HepG2 (cell line): ENCODE results near the gene BATF3. TPM values are rescaled to one million over a fixed set of nuclear protein-coding genes. Genes with fewer than 3 reads are reported as not detected.
A peak's percentile ranks its signal among the peaks of the same experiment; 100 is the strongest.

Experiments used
- ATAC-seq: fragments of 200-7000 bp; cut with Tn5 transposase; 3 replicates; pipeline ENCODE4 v1.9.1; 2020; ENCODE audit warnings: mild to moderate bottlenecking, moderate library complexity
- BruUV-seq: library from RNA; stranded (reverse); fragments of 400-500 nt; replicated peaks from 2 replicates; lab custom pipeline; 2021; lab: Mats Ljungman, UMichigan
- CTCF ChIA-PET: fragments of 300-600 bp; formaldehyde crosslinking; extraction: SDS; loops from one replicate; lab custom pipeline; 2021; ENCODE audit warnings: low total read pairs, inconsistent platforms, low intra/inter-chr PET ratio; lab: Yijun Ruan, JAX
- POLR2A ChIA-PET: fragments of 350-600 bp; sonication (Branson Sonifier 250); formaldehyde crosslinking; loops from one replicate; lab custom pipeline; 2020; ENCODE audit warnings: antibody characterized with exemption, inconsistent platforms; lab: Yijun Ruan, JAX
- DNase-seq: peaks from one replicate; pipeline ENCODE4 v3.0.0-alpha.2; 2015; ENCODE audit warnings: low spot score
- FAIRE-seq: peaks from 3 replicates; lab custom pipeline; 2011; peaks lifted over from hg19 to GRCh38; lab: Jason Lieb, UNC
- H2AFZ ChIP-seq: one replicate; pipeline ENCODE4 v1.6.1; 2011; ENCODE audit warnings: low read length, inconsistent platforms
- H3K27ac ChIP-seq: fragments of 300-600 bp; 3 replicates; pipeline ENCODE4 v1.8.0; 2011; ENCODE audit warnings: mixed run types, mild to moderate bottlenecking, mixed read lengths, low read length, inconsistent platforms; ENCODE audit not compliant: insufficient read depth; ENCODE audit errors: extremely low read length
- H3K27me3 ChIP-seq, 2 experiments: fragments of 200-600 bp in 1 of 2; 2 replicates in 1 of 2; 3 replicates in 1 of 2; pipeline versions ENCODE4 v1.6.0 to v1.8.0; 2011; ENCODE audit warnings: low read length in 2 of 2, mild to moderate bottlenecking in 2 of 2, moderate library complexity in 2 of 2, inconsistent platforms in 1 of 2; ENCODE audit not compliant: insufficient read depth in 2 of 2, control insufficient read depth in 1 of 2
- H3K36me3 ChIP-seq, 2 experiments: fragments of 200-600 bp in 1 of 2; replicated peaks in 1 of 2; 2 replicates in 1 of 2; 3 replicates in 1 of 2; pipeline versions ENCODE4 v1.5.1 to v1.8.0; 2011; ENCODE audit warnings: low read length in 2 of 2, inconsistent platforms in 1 of 2; ENCODE audit not compliant: insufficient read depth in 2 of 2, control insufficient read depth in 1 of 2
- H3K4me1 ChIP-seq: 2 replicates; pipeline ENCODE4 v1.5.1; 2012; ENCODE audit warnings: low read length, inconsistent platforms; ENCODE audit not compliant: insufficient read depth
- H3K4me2 ChIP-seq: 2 replicates; pipeline ENCODE4 v1.6.0; 2011; ENCODE audit warnings: low read depth, low read length, inconsistent platforms
- H3K4me3 ChIP-seq, 3 experiments: fragments of 200-600 bp in 1 of 3; sonication (generic), shearing (Covaris generic) in 1 of 3; replicated peaks in 1 of 3; 2 replicates each; pipeline ENCODE4 v1.5.1; 2011 to 2016; ENCODE audit warnings: low read length in 3 of 3, inconsistent platforms in 2 of 3, low read depth in 2 of 3, mild to moderate bottlenecking in 2 of 3, control low read depth in 1 of 3, mixed read lengths in 1 of 3; ENCODE audit not compliant: insufficient read depth in 1 of 3
- H3K79me2 ChIP-seq: one replicate; pipeline ENCODE4 v1.6.1; 2011; ENCODE audit warnings: low read length, inconsistent platforms; ENCODE audit not compliant: insufficient read depth
- H3K9ac ChIP-seq: 2 replicates; pipeline ENCODE4 v1.6.0; 2011; ENCODE audit warnings: mild to moderate bottlenecking, low read depth, low read length, inconsistent platforms; ENCODE audit not compliant: insufficient read depth
- H3K9me3 ChIP-seq: 2 replicates; pipeline ENCODE4 v1.5.1; 2012; ENCODE audit warnings: mild to moderate bottlenecking, low read length
- H4K20me1 ChIP-seq: 2 replicates; pipeline ENCODE4 v1.6.0; 2011; ENCODE audit warnings: inconsistent platforms, mild to moderate bottlenecking, low read length, moderate library complexity; ENCODE audit not compliant: insufficient read depth
- AGO1 ChIP-seq: fragments of 200-400 bp; formaldehyde crosslinking; IDR thresholded peaks from 2 replicates; pipeline ENCODE4 v1.6.1; 2017; ENCODE audit warnings: mild to moderate bottlenecking, low read depth, low read length, moderate library complexity; ENCODE audit not compliant: poor library complexity, severe bottlenecking
- CREB1 ChIP-seq, 2 experiments: fragments of 450-650 bp in 1 of 2; IDR thresholded peaks; 2 replicates each; pipeline ENCODE4 v1.6.1; 2016 to 2017; ENCODE audit warnings: control low read depth in 1 of 2, mild to moderate bottlenecking in 1 of 2, missing compliant biosample characterization in 1 of 2, missing genetic modification characterization in 1 of 2
- HNRNPK ChIP-seq: fragments of 200-400 bp; formaldehyde crosslinking; IDR thresholded peaks from 2 replicates; pipeline ENCODE4 v1.6.1; 2018; ENCODE audit warnings: low read length, low read depth, moderate library complexity, mild to moderate bottlenecking; ENCODE audit not compliant: poor library complexity, severe bottlenecking
- HNRNPL ChIP-seq: fragments of 200-400 bp; formaldehyde crosslinking; IDR thresholded peaks from 2 replicates; pipeline ENCODE4 v1.6.1; 2017; ENCODE audit warnings: mild to moderate bottlenecking, low read depth, low read length
- PCBP1 ChIP-seq: fragments of 200-400 bp; formaldehyde crosslinking; IDR thresholded peaks from 2 replicates; pipeline ENCODE4 v1.6.1; 2017; ENCODE audit warnings: mild to moderate bottlenecking, low read depth, low read length, borderline replicate concordance
- ZNF777 ChIP-seq: sonication (generic); formaldehyde crosslinking; IDR thresholded peaks from 2 replicates; pipeline ENCODE4 v1.4.0; 2020; ENCODE audit warnings: missing genetic modification reagents
- ZNF788 ChIP-seq: sonication (generic); formaldehyde crosslinking; IDR thresholded peaks from 2 replicates; pipeline ENCODE4 v1.5.0; 2020; ENCODE audit warnings: mild to moderate bottlenecking, missing genetic modification reagents, borderline replicate concordance
- ZSCAN30 ChIP-seq: sonication (generic); formaldehyde crosslinking; IDR thresholded peaks from 2 replicates; pipeline ENCODE4 v1.5.0; 2020; ENCODE audit warnings: mild to moderate bottlenecking, missing genetic modification reagents
- WGBS: methylation state at CpG from one replicate; pipeline ENCODE4 v1.1.6; 2017; ENCODE audit warnings: low lambda C conversion rate; 5-methylcytosine and 5-hydroxymethylcytosine counted together
- in situ Hi-C: cut with HindIII; loops from 2 replicates; pipeline ENCODE4 v1.10.0; 2017; ENCODE audit warnings: low pct_unique_long_range_greater_than_20kb; ENCODE audit not compliant: extremely low pct_ligation_motif_present
- intact Hi-C: fragments of 100-400 bp; cut with micrococcal nuclease; formaldehyde crosslinking; loops from one replicate; pipeline ENCODE4 v1.10.0; 2022; ENCODE audit not compliant: unreplicated experiment
- polyA plus RNA-seq, 8 experiments: library from polyadenylated mRNA; depleted of rRNA in 3 of 8; stranded (reverse) in 7 of 8; unstranded in 1 of 8; fragments of >200 nt; fragmentation: Illumina TruSeq in 4 of 8; extraction: Trizol in 4 of 8; gene quantifications; 2 replicates each; pipeline versions ENCODE4 v1.2.1 to v1.2.3, GENCODE V29; 2011 to 2016; ENCODE audit warnings: low read depth in 4 of 8, missing spikeins in 1 of 8, mixed read lengths in 1 of 8; ENCODE audit not compliant: insufficient read depth in 1 of 8
- total RNA-seq, 5 experiments: library from RNA; depleted of rRNA; stranded (reverse); fragments of >200 nt; fragmentation: Illumina TruSeq; extraction: Trizol; gene quantifications; 2 replicates each; pipeline ENCODE4 v1.2.3, GENCODE V29; 2016; ENCODE audit warnings: low read depth in 1 of 5
- TF ChIP-seq, protein P1 (sequence below): sonication (generic); formaldehyde crosslinking; IDR thresholded peaks from 2 replicates; pipeline ENCODE4 v1.4.0; 2020; ENCODE audit warnings: mild to moderate bottlenecking, missing genetic modification reagents
- TF ChIP-seq, protein P2 (sequence below): sonication (generic); formaldehyde crosslinking; IDR thresholded peaks from 2 replicates; pipeline ENCODE4 v1.5.1; 2020; ENCODE audit warnings: mild to moderate bottlenecking, moderate library complexity, missing genetic modification reagents

Gene BATF3
- total and polyA plus RNA-seq, 2 of the 13 experiments (the other 11 are each of a cell fraction or from before 2014, with no cell fraction given): 0.13 TPM; not detected in 1

DNA sequence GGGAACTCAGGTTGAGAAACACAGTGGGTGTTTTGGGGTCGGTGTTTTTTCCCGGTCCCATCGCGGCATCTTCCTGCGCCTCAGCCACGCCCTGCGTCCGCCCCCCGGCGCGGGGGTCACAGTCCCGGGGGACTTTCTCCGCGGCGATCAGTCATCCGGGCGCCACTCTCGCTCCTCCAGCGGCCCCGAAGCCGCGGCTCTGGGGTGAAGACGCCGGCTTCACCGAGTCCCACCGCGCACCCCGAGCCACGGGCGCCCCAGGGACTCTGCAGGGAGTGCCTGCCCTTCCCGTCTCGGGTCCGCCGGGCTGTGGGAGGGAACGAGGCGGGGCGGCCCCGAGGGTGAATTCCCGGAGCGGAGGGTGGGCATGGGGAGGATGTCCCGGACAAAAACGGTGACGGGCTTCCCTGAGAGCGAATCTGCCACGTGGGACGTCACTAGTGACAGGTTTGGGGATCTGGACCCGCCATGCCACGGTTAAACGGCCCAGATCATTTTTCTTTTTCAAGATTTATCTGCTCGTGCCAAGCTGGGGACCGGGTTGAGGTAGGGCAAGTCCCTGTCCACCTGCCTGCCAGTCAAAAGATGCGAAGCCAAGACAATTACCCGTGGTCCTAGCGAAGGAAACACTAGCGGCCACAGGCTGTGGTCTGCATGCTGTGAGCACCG is 717 bp upstream of the BATF3 start:
- Histone ChIP-seq H3K9me3 (no peaks in the 10 kb centered on the region), H3K36me3 (no peaks in the 10 kb centered on the region), H3K79me2 (no peaks in the 10 kb centered on the region), H3K9ac (no peak overlapping the region), H2AFZ (no peak overlapping the region), H3K4me2 (peak overlapping the region; percentile 84), H3K4me1 (peaks cover 31% of the 10 kb centered on the region), H3K4me3 (peak overlapping the region; percentile 45 to 72 (median 62)), H3K27ac (no peak overlapping the region), H4K20me1 (no peaks in the 10 kb centered on the region), H3K27me3 (peaks cover 14 to 71% of the 10 kb centered on the region in 2 experiments)
- POLR2A ChIA-PET: no interaction called here
- intact Hi-C loops: no loop called here
- no peak for FAIRE-seq
- CTCF ChIA-PET: interaction anchor here (1.4 kb wide), 1 partner anchor 295 kb away, joined by 5 read pairs; no protein-coding TSS in a partner anchor
- WGBS: 6% methylated on average over 21 of the region's 56 CpGs
- in situ Hi-C loops: no loop called here
- ATAC-seq: peak; percentile 24
- BruUV-seq: no TSS peak
- DNase-seq: no peak
- TF ChIP-seq PCBP1 (0 out of 2 replicates have a peak, but pooled peaks have one; percentile 22), HNRNPK (peak; percentile 49), ZNF777 (CRISPR knock-in tag) (peak; percentile 5; the same call in 1 of the 2 replicates), CREB1 (IDR thresholded peaks at IDR 0.05) (peak; percentile 30; the same call in 1 of the 2 replicates), CREB1 (CRISPR knock-in tag; IDR thresholded peaks at IDR 0.05) (no peak), ZNF788 (CRISPR knock-in tag) (no peak), AGO1 (peak; percentile 12), HNRNPL (0 out of 2 replicates have a peak, but pooled peaks have one; percentile 54), ZSCAN30 (CRISPR knock-in tag) (no peak)
- TF ChIP-seq, protein P1, sequence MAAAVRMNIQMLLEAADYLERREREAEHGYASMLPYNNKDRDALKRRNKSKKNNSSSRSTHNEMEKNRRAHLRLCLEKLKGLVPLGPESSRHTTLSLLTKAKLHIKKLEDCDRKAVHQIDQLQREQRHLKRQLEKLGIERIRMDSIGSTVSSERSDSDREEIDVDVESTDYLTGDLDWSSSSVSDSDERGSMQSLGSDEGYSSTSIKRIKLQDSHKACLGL: 0 out of 2 replicates have a peak, but pooled peaks have one; percentile 8
- TF ChIP-seq, protein P2, sequence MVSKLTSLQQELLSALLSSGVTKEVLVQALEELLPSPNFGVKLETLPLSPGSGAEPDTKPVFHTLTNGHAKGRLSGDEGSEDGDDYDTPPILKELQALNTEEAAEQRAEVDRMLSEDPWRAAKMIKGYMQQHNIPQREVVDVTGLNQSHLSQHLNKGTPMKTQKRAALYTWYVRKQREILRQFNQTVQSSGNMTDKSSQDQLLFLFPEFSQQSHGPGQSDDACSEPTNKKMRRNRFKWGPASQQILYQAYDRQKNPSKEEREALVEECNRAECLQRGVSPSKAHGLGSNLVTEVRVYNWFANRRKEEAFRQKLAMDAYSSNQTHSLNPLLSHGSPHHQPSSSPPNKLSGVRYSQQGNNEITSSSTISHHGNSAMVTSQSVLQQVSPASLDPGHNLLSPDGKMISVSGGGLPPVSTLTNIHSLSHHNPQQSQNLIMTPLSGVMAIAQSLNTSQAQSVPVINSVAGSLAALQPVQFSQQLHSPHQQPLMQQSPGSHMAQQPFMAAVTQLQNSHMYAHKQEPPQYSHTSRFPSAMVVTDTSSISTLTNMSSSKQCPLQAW: peak; percentile 31; the same call in 1 of the 2 replicates
